HL-60 (cell line): Measurements from ENCODE around the gene ZFAND3.

Experiments
- CTCF ChIP-seq: IDR thresholded peaks from one replicate; pipeline ENCODE4 v1.5.1; 2011; ENCODE audit warnings: low read length, control low read depth, inconsistent platforms; ENCODE audit not compliant: insufficient read depth
- POLR2AphosphoS5 ChIP-seq: IDR thresholded peaks from 2 replicates; pipeline ENCODE4 v1.6.1; 2012; ENCODE audit warnings: low read depth
- REST ChIP-seq: IDR thresholded peaks from 2 replicates; pipeline ENCODE4 v1.6.1; 2012; ENCODE audit warnings: low read depth; ENCODE audit not compliant: insufficient replicate concordance

- no peak for TF ChIP-seq CTCF
- TF ChIP-seq REST: no peak
- no peak for TF ChIP-seq POLR2AphosphoS5
Measured at GRCh38 chr6:37942606-37943376, 123.3 kb downstream of the ZFAND3 start.
